Measurements from ENCODE around the gene FIZ1. TPM values are rescaled to one million over a fixed set of nuclear protein-coding genes. Genes with fewer than 3 reads are reported as not detected.

Gene FIZ1
- total and polyA plus RNA-seq, 4 donors, result 1.1 to 4.3 (median 2.3) TPM

Other genes starting within 250 kb of the FIZ1 start
- not detected for gene COX6B2, start 244.8 kb downstream of the FIZ1 start, total RNA-seq
- gene COX6B2, start 244.8 kb downstream of the FIZ1 start, polyA plus RNA-seq, result not detected
- gene GARIN5B, start 236.3 kb downstream of the FIZ1 start, total RNA-seq, result not detected
- not detected for gene GARIN5B, start 236.3 kb downstream of the FIZ1 start, polyA plus RNA-seq
- gene IL11, start 229.1 kb downstream of the FIZ1 start, total RNA-seq, result not detected
- gene IL11, start 229.1 kb downstream of the FIZ1 start, polyA plus RNA-seq, result not detected
- gene TMEM190, start 222.7 kb downstream of the FIZ1 start, total RNA-seq, result not detected
- gene TMEM190, start 222.7 kb downstream of the FIZ1 start, polyA plus RNA-seq, result not detected
- under 1 TPM; 0.08 to 0.47 TPM for gene TMEM238, start 215.2 kb downstream of the FIZ1 start, total RNA-seq
- under 1 TPM; 0.47 to 0.54 TPM for gene TMEM238, start 215.2 kb downstream of the FIZ1 start, polyA plus RNA-seq
- gene RPL28, start 213.6 kb downstream of the FIZ1 start, total RNA-seq, result 100 to 1,000 TPM; 116 to 150 TPM
- gene RPL28, start 213.6 kb downstream of the FIZ1 start, polyA plus RNA-seq, result 100 to 1,000 TPM; 177 to 535 TPM
- 10 to 100 TPM in 1 of 2 donors, 1 to 10 TPM in 1; 5.2 to 95.2 TPM for gene UBE2S, start 191.7 kb downstream of the FIZ1 start, total RNA-seq
- gene UBE2S, start 191.7 kb downstream of the FIZ1 start, polyA plus RNA-seq, result 1 to 10 TPM; 6.7 to 6.9 TPM
- 1 to 10 TPM in 1 of 2 donors, not detected in 1; 1.6 TPM for gene SHISA7, start 156.2 kb downstream of the FIZ1 start, total RNA-seq
- not detected for gene SHISA7, start 156.2 kb downstream of the FIZ1 start, polyA plus RNA-seq
- gene ISOC2, start 137.9 kb downstream of the FIZ1 start, total RNA-seq, result 100 to 1,000 TPM in 1 of 2 donors, 10 to 100 TPM in 1; 49.1 to 101 TPM
- 100 to 1,000 TPM; 136 to 181 TPM for gene ISOC2, start 137.9 kb downstream of the FIZ1 start, polyA plus RNA-seq
- gene C19orf85, start 134.8 kb downstream of the FIZ1 start, total RNA-seq, result not detected
- not detected for gene C19orf85, start 134.8 kb downstream of the FIZ1 start, polyA plus RNA-seq
- 1 to 10 TPM; 1.1 to 1.9 TPM for gene ZNF628, start 122.9 kb downstream of the FIZ1 start, total RNA-seq
- 1 to 10 TPM in 1 of 2 donors, under 1 TPM in 1; 0.99 to 4.4 TPM for gene ZNF628, start 122.9 kb downstream of the FIZ1 start, polyA plus RNA-seq
- 1 to 10 TPM; 1.4 to 3.7 TPM for gene NAT14, start 114.3 kb downstream of the FIZ1 start, total RNA-seq
- 1 to 10 TPM; 2.6 to 3.5 TPM for gene NAT14, start 114.3 kb downstream of the FIZ1 start, polyA plus RNA-seq
- gene SSC5D, start 111.1 kb downstream of the FIZ1 start, total RNA-seq, result under 1 TPM; 0.19 to 0.84 TPM
- gene SSC5D, start 111.1 kb downstream of the FIZ1 start, polyA plus RNA-seq, result 1 to 10 TPM in 1 of 2 donors, under 1 TPM in 1; 0.08 to 1.0 TPM
- not detected for gene SBK2, start 62.4 kb downstream of the FIZ1 start, total RNA-seq
- gene SBK2, start 62.4 kb downstream of the FIZ1 start, polyA plus RNA-seq, result not detected
- not detected for gene SBK3, start 54.0 kb downstream of the FIZ1 start, total RNA-seq
- gene SBK3, start 54.0 kb downstream of the FIZ1 start, polyA plus RNA-seq, result under 1 TPM in 1 of 2 donors, not detected in 1; 0.03 TPM
- gene ZNF579, start 18.7 kb downstream of the FIZ1 start, total RNA-seq, result under 1 TPM; 0.92 to 0.93 TPM
- gene ZNF579, start 18.7 kb downstream of the FIZ1 start, polyA plus RNA-seq, result 1 to 10 TPM; 1.4 to 3.3 TPM
- gene ZNF524, start 771 bp upstream of the FIZ1 start, total RNA-seq, result 1 to 10 TPM; 6.7 to 8.8 TPM
- 10 to 100 TPM; 11.5 to 12.3 TPM for gene ZNF524, start 771 bp upstream of the FIZ1 start, polyA plus RNA-seq
- 1 to 10 TPM; 1.4 to 1.8 TPM for gene ZNF865, start 6.1 kb upstream of the FIZ1 start, total RNA-seq
- 1 to 10 TPM in 1 of 2 donors, under 1 TPM in 1; 0.38 to 3.1 TPM for gene ZNF865, start 6.1 kb upstream of the FIZ1 start, polyA plus RNA-seq
- gene ZNF784, start 25.0 kb upstream of the FIZ1 start, total RNA-seq, result 1 to 10 TPM; 3.9 to 6.0 TPM
- 1 to 10 TPM in 1 of 2 donors, under 1 TPM in 1; 0.79 to 3.6 TPM for gene ZNF784, start 25.0 kb upstream of the FIZ1 start, polyA plus RNA-seq
- gene ZNF580, start 41.5 kb upstream of the FIZ1 start, total RNA-seq, result 1 to 10 TPM; 2.6 to 5.0 TPM
- 1 to 10 TPM; 5.1 to 5.2 TPM for gene ZNF580, start 41.5 kb upstream of the FIZ1 start, polyA plus RNA-seq
- gene ZNF581, start 44.1 kb upstream of the FIZ1 start, total RNA-seq, result 1 to 10 TPM; 2.1 to 7.3 TPM
- 1 to 10 TPM; 4.8 to 5.6 TPM for gene ZNF581, start 44.1 kb upstream of the FIZ1 start, polyA plus RNA-seq
- gene CCDC106, start 48.7 kb upstream of the FIZ1 start, total RNA-seq, result 1 to 10 TPM; 3.6 to 5.6 TPM
- 10 to 100 TPM in 1 of 2 donors, 1 to 10 TPM in 1; 6.1 to 13.5 TPM for gene CCDC106, start 48.7 kb upstream of the FIZ1 start, polyA plus RNA-seq
- gene U2AF2, start 55.5 kb upstream of the FIZ1 start, total RNA-seq, result 10 to 100 TPM; 49.4 to 66.6 TPM
- gene U2AF2, start 55.5 kb upstream of the FIZ1 start, polyA plus RNA-seq, result 10 to 100 TPM in 1 of 2 donors, 1 to 10 TPM in 1; 8.6 to 53.1 TPM
- gene EPN1, start 75.7 kb upstream of the FIZ1 start, total RNA-seq, result 100 to 1,000 TPM in 1 of 2 donors, 10 to 100 TPM in 1; 49.0 to 107 TPM
- 100 to 1,000 TPM in 1 of 2 donors, 10 to 100 TPM in 1; 18.6 to 117 TPM for gene EPN1, start 75.7 kb upstream of the FIZ1 start, polyA plus RNA-seq
- not detected for gene NLRP9, start 138.9 kb upstream of the FIZ1 start, total RNA-seq
- not detected for gene NLRP9, start 138.9 kb upstream of the FIZ1 start, polyA plus RNA-seq
- not detected for gene RFPL4A, start 159.6 kb upstream of the FIZ1 start, total RNA-seq
- under 1 TPM; 0.12 to 0.82 TPM for gene RFPL4A, start 159.6 kb upstream of the FIZ1 start, polyA plus RNA-seq
- gene RFPL4AL1, start 169.6 kb upstream of the FIZ1 start, total RNA-seq, result under 1 TPM in 1 of 2 donors, not detected in 1; 0.33 TPM
- gene RFPL4AL1, start 169.6 kb upstream of the FIZ1 start, polyA plus RNA-seq, result under 1 TPM in 1 of 2 donors, not detected in 1; 0.13 TPM
- under 1 TPM in 1 of 2 donors, not detected in 1; 0.33 TPM for gene NLRP11, start 232.5 kb upstream of the FIZ1 start, total RNA-seq
- under 1 TPM in 1 of 2 donors, not detected in 1; 0.28 TPM for gene NLRP11, start 232.5 kb upstream of the FIZ1 start, polyA plus RNA-seq
- gene NLRP4, start 237.0 kb upstream of the FIZ1 start, total RNA-seq, result not detected
- gene NLRP4, start 237.0 kb upstream of the FIZ1 start, polyA plus RNA-seq, result not detected

Data from liver (tissue), 4 donors.